Pancreas (tissue), 10 donors: Measurements from ENCODE around the gene ZBTB24. TPM values are rescaled to one million over a fixed set of nuclear protein-coding genes. Genes with fewer than 3 reads are reported as not detected.

Experiments used
- ATAC-seq, 4 donors: fragments of 200-7000 bp; cut with Tn5 transposase; one replicate each; pipeline versions ENCODE4 v1.8.0 to v1.9.1; 2020; ENCODE audit warnings: mild to moderate bottlenecking in 4 of 4, moderate library complexity in 4 of 4
- DNase-seq, 6 donors: peaks; one replicate each; pipeline ENCODE4 v3.0.0-alpha.2; 2020
- FAIRE-seq: peaks from 2 replicates; lab custom pipeline; 2012; peaks lifted over from hg19 to GRCh38; lab: Jason Lieb, UNC
- H3K27ac ChIP-seq, 4 donors: fragments of 200-600 bp; sonication (generic); 1 replicate in 3 of 4; 2 replicates in 1 of 4; pipeline versions ENCODE4 v1.5.0 to v1.8.0; 2020
- H3K27me3 ChIP-seq, 4 donors: fragments of 200-600 bp; one replicate each; pipeline ENCODE4 v1.8.0; 2021
- H3K36me3 ChIP-seq, 3 donors: fragments of 200-600 bp; sonication (generic) in 1 of 3; one replicate each; pipeline versions ENCODE4 v1.5.0 to v1.8.0; 2020 to 2021
- H3K4me1 ChIP-seq, 3 donors: fragments of 200-600 bp; one replicate each; pipeline ENCODE4 v1.8.0; 2021
- H3K4me3 ChIP-seq, 4 donors: fragments of 200-600 bp; sonication (generic) in 2 of 4; one replicate each; pipeline versions ENCODE4 v1.5.0 to v1.8.0; 2020 to 2021
- H3K9me3 ChIP-seq, 4 donors: fragments of 200-600 bp; one replicate each; pipeline ENCODE4 v1.8.0; 2021
- CTCF ChIP-seq, 4 donors: fragments of 200-600 bp; sonication (generic) in 3 of 4; IDR thresholded peaks; one replicate each; pipeline versions ENCODE4 v1.5.0 to v1.8.0; 2021; ENCODE audit warnings: antibody characterized with exemption in 4 of 4
- WGBS, 2 donors: extraction: QIAGEN DNeasy Blood & Tissue Kit; methylation state at CpG; one replicate each; pipeline ENCODE4 v1.1.7; 2013; 5-methylcytosine and 5-hydroxymethylcytosine counted together
- intact Hi-C, 3 donors: fragments of 100-400 bp; cut with DNase I; formaldehyde crosslinking; loops; one replicate each; pipeline versions ENCODE4 v1.11.1 to v1.14.2; 2022
- polyA plus RNA-seq, 2 donors: library from polyadenylated mRNA; stranded (reverse); fragments of 200-250 nt; gene quantifications; one replicate each; pipeline ENCODE4 v1.2.3, GENCODE V29; 2013
- total RNA-seq, 6 donors: library from RNA; stranded (reverse); fragmentation: NEBNext Ultra II Directional in 4 of 6; extraction: Animal tissue kit (Norgen Biotek cat#: 25700) in 4 of 6; gene quantifications; one replicate each; pipeline versions ENCODE4 v1.2.1 to v1.2.4, GENCODE V29; 2021 to 2023
- donor health status: healthy with polysubstance abuse.
- donor health status: DM: no; HTN: no; CAD: no; lungs with moderate emphysema.
- donor health status: DM: no; HTN: no; CAD: no.
- donor health status: control.
- donor health status: control.
- donor health status: Bipolar disorder and iron deficiency.
- donor health status: DM: yes; HTN: yes; CAD: no.
- donor health status: DM: no; HTN: no; CAD: no.
- donor health status: DM: no; HTN: no; CAD: no.
- donor health status: DM: yes; HTN: yes; CAD: no.

ZBTB24 gene
- total and polyA plus RNA-seq, 8 donors: 2.2 to 4.3 (median 2.8) TPM

DNA sequence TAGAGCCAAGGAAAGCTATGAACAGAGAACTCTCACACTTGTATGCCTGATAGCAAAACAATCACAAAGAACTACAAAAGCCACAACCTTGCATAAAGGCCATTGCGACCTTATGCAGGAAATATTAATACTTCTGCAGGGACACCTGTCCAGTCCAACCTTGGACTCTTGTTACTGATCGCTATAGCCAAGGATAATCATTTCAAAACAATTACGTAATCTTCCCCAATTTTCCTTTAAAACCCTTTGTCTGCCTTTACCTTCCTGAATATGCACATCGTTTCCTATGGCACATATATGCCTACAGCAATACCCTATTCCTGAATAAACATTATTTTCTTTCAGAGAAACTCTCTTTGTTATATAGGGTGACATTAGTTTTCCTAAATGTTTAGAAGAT is 65.4 kb downstream of the ZBTB24 start:
- Histone ChIP-seq H3K27me3 (no peaks in the 10 kb centered on the region), H3K36me3 (no peaks in the 10 kb centered on the region), H3K9me3 (no peaks in the 10 kb centered on the region), H3K4me1 (no peaks in the 10 kb centered on the region), H3K4me3 (no peak overlapping the region), H3K27ac (no peak overlapping the region)
- no peak for ATAC-seq
- intact Hi-C loops: no loop called here
- no peak for FAIRE-seq
- no peak for DNase-seq
- no peak for TF ChIP-seq CTCF (IDR thresholded peaks at IDR 0.05)
- 72% methylated on average over 4 of the region's 4 CpGs for WGBS, 2 donors

Other genes starting within 250 kb of the ZBTB24 start
- gene CD164, start 100.8 kb downstream of the ZBTB24 start, total RNA-seq: 100 to 1,000 TPM in 4 of 6 donors, 10 to 100 TPM in 2; 80.0 to 147 (median 104) TPM
- 100 to 1,000 TPM in 1 of 2 donors, 10 to 100 TPM in 1; 53.6 to 120 TPM for gene CD164, start 100.8 kb downstream of the ZBTB24 start, polyA plus RNA-seq
- 1 to 10 TPM; 1.5 to 3.4 (median 2.0) TPM for gene PPIL6, start 42.6 kb downstream of the ZBTB24 start, total RNA-seq
- 1 to 10 TPM; 1.1 to 3.3 TPM for gene PPIL6, start 42.6 kb downstream of the ZBTB24 start, polyA plus RNA-seq
- 10 to 100 TPM in 2 of 6 donors, 1 to 10 TPM in 4; 7.1 to 10.5 (median 8.9) TPM for gene SMPD2, start 42.5 kb downstream of the ZBTB24 start, total RNA-seq
- 10 to 100 TPM; 15.9 to 17.0 TPM for gene SMPD2, start 42.5 kb downstream of the ZBTB24 start, polyA plus RNA-seq
- 10 to 100 TPM in 1 of 6 donors, 1 to 10 TPM in 5; 3.8 to 22.4 (median 5.2) TPM for gene MICAL1, start 27.4 kb downstream of the ZBTB24 start, total RNA-seq
- gene MICAL1, start 27.4 kb downstream of the ZBTB24 start, polyA plus RNA-seq: 10 to 100 TPM; 36.3 to 38.2 TPM
- gene AK9, start 208.0 kb upstream of the ZBTB24 start, total RNA-seq: 1 to 10 TPM; 2.0 to 6.0 (median 3.8) TPM
- gene AK9, start 208.0 kb upstream of the ZBTB24 start, polyA plus RNA-seq: 1 to 10 TPM; 2.4 to 4.1 TPM
- 10 to 100 TPM in 1 of 6 donors, 1 to 10 TPM in 5; 4.8 to 10.8 (median 6.1) TPM for gene FIG4, start 208.1 kb upstream of the ZBTB24 start, total RNA-seq
- 1 to 10 TPM; 4.0 to 7.7 TPM for gene FIG4, start 208.1 kb upstream of the ZBTB24 start, polyA plus RNA-seq